Renal cortical epithelial cell (primary cell): Measurements from ENCODE around the gene SEMA4C. TPM values are rescaled to one million over a fixed set of nuclear protein-coding genes. Genes with fewer than 3 reads are reported as not detected.

ENCODE experiments used
- DNase-seq: peaks from one replicate; pipeline ENCODE4 v3.0.0-alpha.2; 2011; ENCODE audit warnings: low read depth
- total RNA-seq: library from RNA; depleted of rRNA; stranded (reverse); fragments of >200 nt; gene quantifications from 2 replicates; pipeline ENCODE4 v1.2.3, GENCODE V29; 2014

SEMA4C gene
- total RNA-seq, 1 donor from 2014 or later = 25.3 TPM

DNA sequence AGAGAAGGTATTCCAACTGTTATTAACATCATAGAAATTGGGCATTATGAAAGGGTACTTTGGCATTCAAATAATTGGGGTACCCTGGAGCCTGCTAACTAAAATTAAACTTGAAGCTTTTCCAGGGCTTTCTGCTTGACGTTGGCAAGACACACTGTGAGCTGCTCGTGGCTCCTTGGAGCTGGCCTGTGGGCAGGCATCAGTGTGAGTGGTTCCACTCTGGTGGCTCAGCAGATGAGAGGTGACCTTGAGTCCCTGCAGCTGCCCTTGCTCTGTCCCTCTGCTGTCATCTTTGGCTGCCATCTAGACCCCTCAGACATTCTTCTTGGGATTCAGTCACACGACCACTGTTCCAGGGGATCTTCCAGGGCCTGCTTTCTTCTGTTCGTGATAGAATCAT, 47.1 kb downstream of the SEMA4C start:
- DNase-seq = no peak

DNA sequence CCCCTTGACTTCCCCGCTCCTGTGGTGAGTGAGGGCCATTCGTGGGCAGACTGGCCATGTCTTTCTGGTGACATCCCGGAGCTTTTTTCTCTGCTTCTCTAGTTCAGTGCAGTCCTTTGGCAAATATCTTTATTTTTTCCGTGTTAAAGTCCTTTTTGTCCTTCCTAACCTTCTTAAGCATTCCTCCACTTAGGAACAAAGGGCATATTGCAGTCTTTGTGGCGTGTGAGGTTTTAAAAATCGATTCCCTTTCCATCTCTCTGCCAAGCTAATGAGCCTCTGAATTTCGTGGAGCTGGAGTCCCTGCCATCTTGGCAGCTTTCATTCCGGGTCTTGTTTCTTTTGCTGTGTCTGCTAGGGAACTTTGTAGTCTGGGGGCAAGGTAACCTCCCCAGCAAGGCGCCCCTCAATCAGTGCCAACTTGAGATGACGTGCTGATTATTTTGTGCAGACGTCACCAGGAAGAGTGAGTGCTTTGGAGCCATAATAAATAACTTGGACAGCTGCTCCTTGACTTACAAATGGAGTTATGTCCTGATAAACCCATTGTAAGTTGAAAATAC, 48.7 kb downstream of the SEMA4C start:
- no peak for DNase-seq

DNA sequence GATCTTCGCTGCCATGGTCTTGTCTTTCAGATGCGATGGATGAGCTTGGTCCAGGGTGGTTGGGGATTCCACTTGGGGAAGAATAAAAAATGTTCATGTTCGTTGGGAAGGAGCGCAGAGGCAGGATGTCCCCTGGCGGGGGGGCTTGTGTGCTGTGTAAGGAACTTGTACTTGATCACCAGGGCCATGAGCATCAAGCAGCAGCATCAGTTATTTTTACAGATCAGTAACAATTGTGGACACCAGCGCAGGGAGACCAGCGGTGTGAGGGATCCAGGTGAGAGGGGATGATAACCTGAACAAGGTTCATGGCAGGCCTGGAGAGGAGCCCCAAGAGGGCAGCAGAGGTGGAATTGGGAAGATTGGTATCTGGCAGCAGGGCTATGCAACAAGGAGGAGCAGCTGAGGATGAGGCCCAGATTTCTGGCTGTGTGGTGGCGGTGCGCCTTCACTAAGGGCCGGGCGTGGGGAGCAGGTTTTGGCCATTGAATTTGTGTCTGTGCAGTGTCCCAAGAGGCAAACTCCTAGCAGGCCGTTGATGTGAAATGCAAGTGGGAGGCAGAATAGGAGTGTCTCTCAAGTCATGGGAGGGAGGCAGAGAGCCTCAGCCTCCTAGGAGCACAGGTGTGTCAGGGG, 49.9 kb downstream of the SEMA4C start:
- DNase-seq = no peak

DNA sequence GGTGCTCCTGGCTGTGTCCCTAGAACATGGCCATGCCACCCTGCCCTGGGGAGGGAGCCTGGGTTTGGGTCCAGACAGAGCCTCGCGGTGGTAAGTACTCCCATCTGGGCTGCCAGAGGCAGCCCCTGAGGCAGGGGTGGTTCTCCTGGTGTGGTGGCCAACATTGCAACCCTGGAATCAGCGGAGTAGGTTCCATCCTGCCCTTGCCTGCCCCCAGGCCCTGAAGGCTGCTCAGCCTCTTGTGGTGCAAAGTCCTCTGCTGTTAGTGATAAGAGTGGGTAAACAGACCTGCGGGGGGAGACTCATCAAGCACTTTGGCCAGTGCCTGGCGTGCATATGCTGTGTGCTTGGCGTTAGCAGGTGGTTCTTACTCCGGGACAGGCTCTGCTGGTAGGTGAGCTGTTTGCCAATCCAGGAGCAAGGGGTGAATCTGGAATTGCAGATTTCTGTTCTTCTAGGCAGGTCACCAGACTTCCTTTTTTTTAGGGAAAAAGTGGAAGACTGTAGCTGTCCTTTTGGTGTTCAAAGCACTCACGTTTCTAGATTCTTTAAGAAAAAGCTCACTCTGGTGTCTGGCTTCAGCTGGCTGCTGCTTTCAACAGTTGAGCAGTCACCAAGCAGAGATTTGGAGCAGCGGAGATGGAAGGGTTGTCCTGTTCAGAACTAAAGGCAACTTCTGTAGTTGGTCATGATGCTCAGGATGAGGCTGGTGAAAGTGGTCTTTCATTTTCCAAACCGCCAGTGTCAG, 50.6 kb downstream of the SEMA4C start:
- no peak for DNase-seq

DNA sequence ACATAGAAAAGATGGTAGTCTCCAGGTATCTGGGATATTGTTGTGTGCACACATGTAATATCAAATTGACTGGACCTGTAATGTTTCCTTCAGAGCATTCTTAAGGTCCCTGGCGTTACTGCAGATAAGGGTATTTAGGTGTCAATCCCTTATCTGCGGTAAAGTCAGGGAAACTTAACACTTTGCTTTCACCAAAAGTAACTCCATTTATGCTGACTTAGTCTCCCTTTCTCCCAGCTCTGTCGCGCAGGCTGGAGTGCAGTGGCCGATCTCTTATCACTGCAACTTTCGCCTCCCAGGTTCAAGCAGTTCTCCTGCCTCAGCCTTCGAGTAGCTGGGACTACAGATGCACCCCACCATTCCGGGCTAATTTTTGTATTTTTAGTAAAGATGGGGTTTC, 52.0 kb downstream of the SEMA4C start:
- no peak for DNase-seq

DNA sequence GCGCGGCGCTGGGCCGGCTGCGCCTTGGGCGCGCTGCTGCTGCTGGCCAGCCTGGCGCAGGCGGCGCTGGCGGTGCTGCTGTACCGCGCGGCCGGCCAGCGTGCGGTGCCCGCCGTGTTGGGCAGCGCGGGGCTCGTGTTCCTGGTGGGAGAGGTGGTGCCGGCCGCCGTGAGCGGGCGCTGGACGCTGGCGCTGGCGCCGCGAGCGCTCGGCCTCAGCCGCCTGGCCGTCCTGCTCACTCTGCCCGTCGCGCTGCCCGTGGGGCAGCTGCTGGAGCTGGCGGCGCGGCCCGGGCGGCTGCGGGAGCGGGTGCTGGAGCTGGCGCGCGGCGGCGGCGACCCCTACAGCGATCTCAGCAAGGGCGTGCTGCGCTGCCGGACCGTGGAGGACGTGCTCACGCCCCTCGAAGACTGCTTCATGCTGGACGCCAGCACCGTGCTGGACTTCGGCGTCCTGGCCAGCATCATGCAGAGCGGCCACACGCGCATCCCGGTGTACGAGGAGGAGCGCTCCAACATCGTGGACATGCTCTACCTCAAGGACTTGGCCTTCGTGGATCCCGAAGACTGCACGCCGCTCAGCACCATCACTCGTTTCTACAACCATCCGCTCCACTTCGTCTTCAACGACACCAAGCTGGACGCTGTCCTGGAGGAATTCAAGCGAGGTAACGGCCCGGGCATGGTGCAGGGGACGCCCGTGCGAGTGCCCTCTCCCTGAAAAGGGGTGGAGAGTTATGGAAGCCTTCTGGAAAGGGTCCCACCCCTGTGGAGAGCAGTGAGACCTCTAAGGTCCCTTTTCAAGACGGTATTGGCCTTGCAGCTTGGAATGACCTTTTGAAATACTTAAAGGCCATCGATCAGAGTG, 52.8 kb downstream of the SEMA4C start:
- no peak for DNase-seq

DNA sequence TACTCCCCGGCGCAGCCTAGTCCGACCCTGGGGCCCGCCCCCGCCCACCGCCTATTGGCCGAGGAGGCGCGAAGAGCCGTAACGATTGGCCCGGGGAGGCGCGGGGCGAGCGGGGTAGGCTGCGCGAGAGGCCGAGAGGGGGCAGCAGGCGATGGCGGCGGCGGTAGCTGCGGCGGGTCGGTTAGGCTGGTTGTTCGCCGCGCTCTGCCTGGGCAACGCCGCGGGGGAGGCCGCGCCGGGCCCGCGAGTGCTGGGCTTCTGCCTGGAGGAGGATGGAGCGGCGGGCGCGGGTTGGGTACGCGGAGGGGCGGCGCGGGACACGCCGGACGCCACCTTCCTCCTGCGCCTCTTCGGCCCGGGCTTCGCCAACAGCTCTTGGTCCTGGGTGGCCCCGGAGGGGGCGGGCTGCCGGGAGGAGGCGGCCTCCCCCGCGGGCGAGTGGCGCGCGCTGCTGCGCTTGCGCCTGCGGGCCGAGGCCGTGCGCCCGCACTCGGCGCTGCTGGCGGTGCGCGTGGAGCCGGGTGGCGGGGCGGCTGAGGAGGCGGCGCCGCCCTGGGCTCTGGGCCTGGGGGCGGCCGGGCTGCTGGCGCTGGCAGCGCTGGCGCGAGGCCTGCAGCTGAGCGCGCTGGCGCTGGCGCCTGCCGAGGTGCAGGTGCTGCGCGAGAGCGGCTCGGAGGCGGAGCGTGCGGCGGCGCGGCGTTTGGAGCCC, 53.6 kb downstream of the SEMA4C start, which contains the start of gene CNNM3:
Gene CNNM3 (plus strand): TSS at position 142 of the 709 bp plus-strand sequence. CDS start 10 bp downstream, at position 152.
- DNase-seq = peak; percentile 66

DNA sequence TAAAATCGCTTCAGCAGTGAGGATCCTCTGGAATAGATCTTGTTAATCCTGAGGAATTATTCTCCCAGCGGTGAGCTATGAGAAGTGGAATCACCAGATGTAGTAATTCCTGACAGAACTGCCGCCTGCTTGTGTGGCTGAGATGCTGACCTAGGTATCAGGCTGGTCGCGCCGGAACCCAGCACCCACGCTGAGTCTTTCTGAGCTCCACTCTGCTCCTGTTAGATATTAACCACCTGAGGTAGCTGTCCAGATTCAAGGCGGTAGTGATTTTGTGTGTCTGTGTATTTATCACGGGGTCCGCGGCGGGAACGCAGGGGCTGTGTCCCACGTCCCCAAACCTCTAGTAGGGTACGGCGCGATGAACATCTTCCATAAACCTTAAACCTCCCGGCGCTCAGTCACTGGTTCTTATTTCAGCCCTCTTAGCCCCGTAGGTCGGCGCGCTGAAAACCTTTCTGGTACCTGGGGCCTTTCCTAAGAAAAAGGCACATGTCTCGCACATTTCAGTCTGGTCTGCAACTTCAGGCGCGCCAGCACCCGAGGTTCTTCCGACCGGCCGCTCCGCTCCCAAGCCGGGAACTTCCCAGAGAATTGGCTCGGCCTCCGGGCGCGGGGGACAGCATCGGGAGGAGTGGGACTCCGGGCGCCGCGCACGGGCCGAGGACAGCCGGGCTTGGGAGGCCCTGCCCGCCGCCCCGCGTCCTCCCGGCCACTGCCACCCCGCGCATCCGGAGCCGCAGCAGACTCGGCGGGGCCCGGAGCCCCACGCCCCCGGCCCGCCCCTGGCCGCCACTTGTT, 54.4 kb downstream of the SEMA4C start:
- DNase-seq = peak; percentile 45

DNA sequence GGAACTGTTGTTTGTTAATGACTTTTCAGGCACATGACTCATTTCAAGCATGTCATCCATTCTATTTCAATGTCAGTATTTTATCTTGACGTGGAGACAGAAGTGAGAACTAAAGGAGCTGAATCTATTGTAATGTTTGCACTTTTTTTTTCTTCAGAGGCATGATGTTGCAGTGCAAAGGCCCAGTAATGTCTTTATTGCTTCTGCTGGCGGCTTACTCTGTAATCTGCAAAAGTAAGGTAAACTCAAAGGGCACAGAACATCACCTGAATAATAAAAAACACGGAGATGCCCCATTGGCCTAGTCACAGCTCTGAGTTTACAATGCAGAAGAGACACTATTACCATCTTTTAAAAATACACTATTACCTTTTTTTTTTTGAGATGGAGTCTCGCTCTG, 56.2 kb downstream of the SEMA4C start:
- no peak for DNase-seq

DNA sequence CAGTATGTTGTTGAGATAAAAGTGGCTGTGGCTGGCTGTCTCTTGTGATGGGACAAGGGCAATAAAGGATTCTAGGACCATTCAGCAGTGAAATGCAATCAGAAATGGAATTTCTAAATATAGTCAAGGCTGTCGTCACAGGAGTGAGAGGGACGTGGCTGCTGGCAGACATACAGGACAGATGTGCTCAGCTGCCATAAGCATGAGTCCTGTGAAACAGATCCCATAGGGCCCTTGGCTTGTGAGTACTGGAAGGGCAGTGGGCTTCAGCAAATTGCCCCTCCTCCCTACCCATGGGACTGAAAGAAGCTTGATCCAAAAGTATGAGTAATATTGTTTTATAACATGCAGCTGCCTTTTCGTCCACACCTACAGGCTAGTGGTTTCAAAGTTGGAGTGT, 58.0 kb downstream of the SEMA4C start:
- DNase-seq = no peak

DNA sequence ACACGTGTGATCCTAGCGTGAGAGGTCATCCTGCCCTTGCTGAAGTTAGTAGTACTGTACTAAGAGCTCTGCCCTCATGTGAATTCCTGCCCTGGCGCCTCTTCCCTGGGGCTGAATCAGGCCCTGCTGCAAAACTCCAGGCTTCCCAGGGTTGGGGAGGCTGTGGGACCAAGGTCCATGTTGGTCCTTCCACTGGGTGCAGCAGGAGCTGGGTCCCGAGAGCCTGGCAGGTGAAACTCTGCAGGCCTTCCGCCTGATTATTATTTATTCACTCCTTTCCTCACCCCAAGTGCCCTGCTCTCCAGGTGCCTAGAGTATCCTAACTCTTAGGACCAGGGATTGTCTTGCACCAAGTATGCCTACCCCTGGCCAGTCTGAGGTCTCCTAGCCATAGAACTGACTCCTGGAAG, 59.1 kb downstream of the SEMA4C start:
- no peak for DNase-seq

DNA sequence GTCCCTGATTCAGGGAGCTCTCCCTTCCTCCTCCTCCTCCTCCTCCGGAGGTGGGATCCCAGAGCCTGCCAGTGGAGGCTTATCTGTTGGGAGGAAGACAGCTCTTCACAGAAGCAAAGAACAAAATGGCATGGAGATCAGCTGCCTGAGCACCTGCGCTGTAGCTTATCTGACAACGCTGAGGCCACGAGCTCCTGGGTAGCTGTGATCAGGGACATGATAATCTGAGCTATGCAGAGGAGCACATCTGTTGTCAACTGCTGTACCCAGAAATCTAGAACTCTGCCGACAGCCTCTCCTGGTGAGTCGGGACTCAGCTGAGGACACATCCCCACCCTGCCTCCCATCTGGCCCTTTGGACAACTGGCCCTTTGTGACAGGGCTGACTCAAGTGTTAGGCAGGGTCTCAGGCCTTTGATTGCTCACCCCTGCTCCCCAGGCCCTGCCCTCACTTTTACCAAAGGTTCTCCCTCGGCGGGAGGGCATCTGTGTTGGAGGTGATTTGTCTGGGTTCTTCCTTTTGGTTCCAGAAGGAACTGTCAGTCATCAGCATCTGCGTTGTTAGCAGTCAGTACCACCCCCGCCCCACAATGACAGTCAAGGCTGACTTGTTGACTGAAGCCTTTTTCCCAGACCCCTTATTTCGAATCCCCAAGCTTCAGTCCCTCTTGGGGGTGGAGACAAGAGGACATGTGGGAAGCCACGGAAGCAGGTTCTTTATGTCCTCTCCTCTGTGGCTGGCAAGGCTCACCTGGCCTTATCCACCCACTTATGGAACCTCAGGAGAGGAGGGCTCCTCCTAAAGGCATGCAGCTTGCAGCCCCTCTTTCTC, 59.7 kb downstream of the SEMA4C start:
- DNase-seq = no peak

Other genes with a start within 250 kb of the SEMA4C start
- gene KANSL3, start 231.8 kb downstream of the SEMA4C start, total RNA-seq = 21.4 and 55.2 TPM in 2 replicates
- gene FER1L5, start 227.3 kb downstream of the SEMA4C start, total RNA-seq = under 0.01 and 1.5 TPM in 2 replicates
- gene LMAN2L, start 130.0 kb downstream of the SEMA4C start, total RNA-seq = 22.1 and 41.2 TPM in 2 replicates
- 2.6 and 5.4 TPM in 2 replicates for gene CNNM4, start 109.2 kb downstream of the SEMA4C start, total RNA-seq
- 5.2 and 21.8 TPM in 2 replicates for gene CNNM3, start 53.8 kb downstream of the SEMA4C start, total RNA-seq
- gene ANKRD23, start 26.1 kb downstream of the SEMA4C start, total RNA-seq = 0.35 and 2.2 TPM in 2 replicates
- 4.7 and 6.3 TPM in 2 replicates for gene ANKRD39, start 12.1 kb downstream of the SEMA4C start, total RNA-seq
- not detected in 2 replicates for gene FAM178B, start 116.5 kb upstream of the SEMA4C start, total RNA-seq
- gene FAHD2B, start 224.8 kb upstream of the SEMA4C start, total RNA-seq = 5.7 and 6.3 TPM in 2 replicates
- 14.8 and 41.6 TPM in 2 replicates for gene ANKRD36, start 243.1 kb upstream of the SEMA4C start, total RNA-seq